B cell (primary cell): ENCODE data around the gene MAS1L.

Experiments
- CTCF ChIP-seq: fragments of 200-600 bp; IDR thresholded peaks from one replicate; pipeline ENCODE4 v1.8.0; 2022; ENCODE audit warnings: antibody characterized with exemption, mild to moderate bottlenecking
- EZH2 ChIP-seq: IDR thresholded peaks from 2 replicates; pipeline ENCODE4 v1.6.1; 2012; ENCODE audit warnings: borderline replicate concordance, low read depth, mild to moderate bottlenecking, moderate library complexity, low read length; ENCODE audit not compliant: insufficient read depth, poor library complexity, severe bottlenecking

GRCh38 chr6:29465801-29466200 is 22.0 kb downstream of the MAS1L start:
- TF ChIP-seq CTCF (no peak), EZH2 (no peak)
